ENCODE measurements around the gene MCF2L. TPM values are rescaled to one million over a fixed set of nuclear protein-coding genes. Genes with fewer than 3 reads are reported as not detected.

Gene MCF2L
- total RNA-seq, 2 experiments from 2014 or later: 13.0 to 13.5 TPM

- TF ChIP-seq CTCF (IDR thresholded peaks at IDR 0.05): no peak
- Mint-ChIP-seq H3K4me1 (ENCODE audit: low read depth) (no peaks in the 10 kb centered on the region), H3K4me3 (no peak overlapping the region), H3K27ac (no peak overlapping the region), H3K36me3 (ENCODE audit: low read depth) (no peaks in the 10 kb centered on the region), H3K27me3 (no peaks in the 10 kb centered on the region), H3K9me3 (no peaks in the 10 kb centered on the region)
- H3K9me3 ChIP-seq (ENCODE audit: control insufficient read depth in 1 of 2, insufficient read depth in 1 of 2, low read length in 2 of 2): peaks cover 0 to 25% of the 10 kb centered on the region in 2 experiments
- DNase-seq (no peak), ATAC-seq (ENCODE audit: poor library complexity) (no peak)
- no peaks in the 10 kb centered on the region for H3K36me3 ChIP-seq (ENCODE audit: insufficient read depth, low read length)
- H3K4me3 ChIP-seq (ENCODE audit: low read length): no peak overlapping the region
- POLR2A ChIA-PET: no interaction called here
- H3K27ac ChIP-seq (ENCODE audit: low read depth in 1 of 2, low read length in 2 of 2): no peak overlapping the region
- intact Hi-C loops (cut with DNase I, micrococcal nuclease): no loop called here
- H3K4me1 ChIP-seq (ENCODE audit: insufficient read depth, low read length): no peaks in the 10 kb centered on the region
- CTCF ChIA-PET: no interaction called here
- H3K27me3 ChIP-seq (ENCODE audit: control insufficient read depth in 1 of 2, insufficient read depth in 2 of 2, low read length in 2 of 2): no peaks in the 10 kb centered on the region
Measured at GRCh38 chr13:112984501-112984900, 15.5 kb downstream of the MCF2L start.

- Mint-ChIP-seq H3K27ac (no peak overlapping the region), H3K9me3 (no peaks in the 10 kb centered on the region), H3K27me3 (no peaks in the 10 kb centered on the region), H3K4me3 (no peak overlapping the region), H3K36me3 (ENCODE audit: low read depth) (peaks cover 6% of the 10 kb centered on the region), H3K4me1 (ENCODE audit: low read depth) (no peaks in the 10 kb centered on the region)
- no peak overlapping the region for H3K27ac ChIP-seq (ENCODE audit: low read depth in 1 of 2, low read length in 2 of 2)
- ATAC-seq (ENCODE audit: poor library complexity) (no peak), DNase-seq (no peak)
- H3K27me3 ChIP-seq (ENCODE audit: control insufficient read depth in 1 of 2, insufficient read depth in 2 of 2, low read length in 2 of 2): no peaks in the 10 kb centered on the region
- CTCF ChIA-PET: no interaction called here
- H3K4me1 ChIP-seq (ENCODE audit: insufficient read depth, low read length): no peaks in the 10 kb centered on the region
- intact Hi-C loops (cut with DNase I, micrococcal nuclease): no loop called here
- H3K36me3 ChIP-seq (ENCODE audit: insufficient read depth, low read length): peaks cover 3% of the 10 kb centered on the region
- peaks cover 0 to 26% of the 10 kb centered on the region in 2 experiments for H3K9me3 ChIP-seq (ENCODE audit: control insufficient read depth in 1 of 2, insufficient read depth in 1 of 2, low read length in 2 of 2)
- POLR2A ChIA-PET: no interaction called here
- peak overlapping the region; percentile 5 for H3K4me3 ChIP-seq (ENCODE audit: low read length)
- TF ChIP-seq CTCF (IDR thresholded peaks at IDR 0.05): no peak
Measured at GRCh38 chr13:112984954-112985802, 16.2 kb downstream of the MCF2L start.

- intact Hi-C loops (cut with DNase I, micrococcal nuclease): no loop called here
- TF ChIP-seq CTCF (IDR thresholded peaks at IDR 0.05): no peak
- Histone ChIP-seq H3K27me3 (ENCODE audit: control insufficient read depth in 1 of 2, insufficient read depth in 2 of 2, low read length in 2 of 2) (no peaks in the 10 kb centered on the region), H3K36me3 (ENCODE audit: insufficient read depth, low read length) (peaks cover 3% of the 10 kb centered on the region), H3K9me3 (ENCODE audit: control insufficient read depth in 1 of 2, insufficient read depth in 1 of 2, low read length in 2 of 2) (peaks cover 0 to 26% of the 10 kb centered on the region in 2 experiments), H3K4me3 (ENCODE audit: low read length) (no peak overlapping the region), H3K4me1 (ENCODE audit: insufficient read depth, low read length) (no peaks in the 10 kb centered on the region), H3K27ac (ENCODE audit: low read depth in 1 of 2, low read length in 2 of 2) (no peak overlapping the region)
- ChIA-PET POLR2A (no interaction called here), CTCF (no interaction called here)
- Mint-ChIP-seq H3K27me3 (no peaks in the 10 kb centered on the region), H3K27ac (no peak overlapping the region), H3K4me1 (ENCODE audit: low read depth) (no peaks in the 10 kb centered on the region), H3K4me3 (no peak overlapping the region), H3K9me3 (no peaks in the 10 kb centered on the region), H3K36me3 (ENCODE audit: low read depth) (peaks cover 9% of the 10 kb centered on the region)
- ATAC-seq (ENCODE audit: poor library complexity) (no peak), DNase-seq (no peak)
Measured at GRCh38 chr13:112985803-112986408, 16.9 kb downstream of the MCF2L start.

All from CD4-positive, alpha-beta T cell (primary cell).